Tibial nerve (tissue), 4 donors: ENCODE results near the gene MSL1. TPM values are rescaled to one million over a fixed set of nuclear protein-coding genes. Genes with fewer than 3 reads are reported as not detected.

ENCODE experiments used
- DNase-seq, 2 donors: peaks; one replicate each; pipeline ENCODE4 v3.0.0-alpha.2; 2019; ENCODE audit warnings: low spot score in 2 of 2
- H3K27ac ChIP-seq, 4 donors: fragments of 200-600 bp; sonication (generic) in 3 of 4; one replicate each; pipeline ENCODE4 v1.5.1; 2017 to 2019; ENCODE audit warnings: mild to moderate bottlenecking in 1 of 4
- H3K27me3 ChIP-seq, 2 donors: fragments of 200-600 bp; sonication (generic) in 1 of 2; one replicate each; pipeline versions ENCODE4 v1.5.1 to v1.6.0; 2017 to 2019
- H3K36me3 ChIP-seq, 3 donors: fragments of 200-600 bp; sonication (generic); one replicate each; pipeline ENCODE4 v1.5.1; 2018 to 2019
- H3K4me1 ChIP-seq, 4 donors: fragments of 200-600 bp; sonication (generic) in 3 of 4; one replicate each; pipeline ENCODE4 v1.5.1; 2017 to 2019
- H3K4me3 ChIP-seq, 4 donors: fragments of 200-600 bp; sonication (generic) in 3 of 4; one replicate each; pipeline ENCODE4 v1.5.1; 2017 to 2019; ENCODE audit warnings: mild to moderate bottlenecking in 1 of 4, moderate library complexity in 1 of 4
- H3K9me3 ChIP-seq, 4 donors: fragments of 200-600 bp; sonication (generic) in 3 of 4; one replicate each; pipeline ENCODE4 v1.5.1; 2017 to 2019
- CTCF ChIP-seq, 5 experiments: fragments of 200-600 bp in 3 of 5; fragments of 450-650 bp in 2 of 5; sonication (generic) in 3 of 5; IDR thresholded peaks; one replicate each; pipeline ENCODE4 v1.5.1; 2016 to 2019; ENCODE audit warnings: antibody characterized with exemption in 5 of 5, mild to moderate bottlenecking in 3 of 5, moderate library complexity in 2 of 5
- EP300 ChIP-seq, 2 donors: sonication (generic); formaldehyde crosslinking; IDR thresholded peaks; one replicate each; pipeline ENCODE4 v1.6.1; 2017; ENCODE audit warnings: antibody characterized with exemption in 2 of 2, mild to moderate bottlenecking in 1 of 2
- POLR2A ChIP-seq, 2 donors: fragments of 450-650 bp; IDR thresholded peaks; one replicate each; pipeline ENCODE4 v1.6.1; 2017; ENCODE audit warnings: antibody characterized with exemption in 2 of 2, mild to moderate bottlenecking in 2 of 2, moderate library complexity in 2 of 2
- WGBS, 2 donors: methylation state at CpG; one replicate each; pipeline ENCODE4 v1.1.5; 2018; 5-methylcytosine and 5-hydroxymethylcytosine counted together
- total RNA-seq, 4 donors: library from RNA; depleted of rRNA; stranded (reverse); fragments of >200 nt; gene quantifications; one replicate each; pipeline ENCODE4 v1.1.0, GENCODE V29; 2016

The MSL1 gene
- total RNA-seq, 4 donors from 2014 or later: 78.0 to 113 (median 107) TPM

DNA sequence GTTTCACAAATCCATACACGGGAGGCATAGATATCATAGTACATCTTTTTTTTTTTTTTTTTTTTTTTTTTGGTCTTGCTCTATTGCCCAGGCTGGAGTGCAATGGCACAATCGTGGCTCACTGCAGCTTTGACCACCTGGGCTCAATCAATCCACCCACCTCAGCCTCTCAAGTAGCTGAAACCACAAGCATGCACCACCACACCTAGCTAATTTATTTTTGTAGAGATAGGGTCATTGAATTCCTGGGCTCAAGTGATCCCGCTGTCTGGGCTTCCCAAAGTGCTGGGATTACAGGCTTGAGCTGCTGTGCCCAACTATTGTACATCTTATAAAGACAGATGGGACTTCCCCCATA, 52.0 kb downstream of the MSL1 start:
- no peak overlapping the region for H3K27ac ChIP-seq
- H3K36me3 ChIP-seq: peaks cover 2 to 81% (median 5%) of the 10 kb centered on the region in 3 donors
- no peaks in the 10 kb centered on the region for H3K27me3 ChIP-seq
- TF ChIP-seq POLR2A (IDR thresholded peaks at IDR 0.05): no peak
- no peak for TF ChIP-seq CTCF (IDR thresholded peaks at IDR 0.05)
- TF ChIP-seq EP300 (IDR thresholded peaks at IDR 0.05): no peak
- H3K4me3 ChIP-seq: no peak overlapping the region
- H3K9me3 ChIP-seq: no peaks in the 10 kb centered on the region
- no peak for DNase-seq
- 70 to 83% methylated on average over 3 of the region's 3 CpGs for WGBS, 2 donors
- peaks cover 0 to 21% (median 11%) of the 10 kb centered on the region in 4 donors for H3K4me1 ChIP-seq

DNA sequence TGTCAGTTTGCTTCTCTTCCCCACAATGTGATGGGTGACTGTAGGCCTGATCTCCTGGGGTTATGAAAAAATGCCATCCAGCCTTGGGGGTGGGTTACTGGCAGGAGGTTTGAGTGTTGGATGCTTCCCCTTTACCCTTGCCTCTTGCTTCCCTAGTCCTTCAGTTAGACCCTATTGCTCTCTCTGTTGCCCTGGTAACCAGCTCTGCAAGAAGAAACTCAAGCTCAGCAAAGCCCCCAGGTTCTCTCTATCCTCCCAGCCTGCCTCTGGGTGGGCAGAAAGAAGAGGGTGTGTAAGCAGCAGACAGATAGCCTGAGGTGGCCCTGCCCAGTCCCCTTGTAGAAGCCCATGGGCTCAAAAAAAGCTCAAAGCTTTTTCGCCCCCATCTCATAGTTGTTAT, 52.7 kb downstream of the MSL1 start:
- Histone ChIP-seq H3K36me3 (peaks cover 0 to 74% (median 5%) of the 10 kb centered on the region in 3 donors), H3K4me3 (no peak overlapping the region), H3K27me3 (no peaks in the 10 kb centered on the region), H3K27ac (no peak overlapping the region), H3K9me3 (no peaks in the 10 kb centered on the region), H3K4me1 (peaks cover 0 to 21% (median 11%) of the 10 kb centered on the region in 4 donors)
- 90 to 100% methylated on average over 1 of the region's 1 CpG for WGBS, 2 donors
- DNase-seq: no peak
- TF ChIP-seq CTCF (IDR thresholded peaks at IDR 0.05): no peak
- no peak for TF ChIP-seq POLR2A (IDR thresholded peaks at IDR 0.05)

- Histone ChIP-seq H3K27me3 (no peaks in the 10 kb centered on the region), H3K36me3 (peaks cover 0 to 66% (median 0%) of the 10 kb centered on the region in 3 donors), H3K4me3 (no peak overlapping the region), H3K4me1 (peaks cover 0 to 37% (median 11%) of the 10 kb centered on the region in 4 donors), H3K27ac (peak overlapping the region in 1 of 4 donors; percentile 85), H3K9me3 (no peaks in the 10 kb centered on the region)
- no peak for DNase-seq
- 84% methylated on average over 7 of the region's 7 CpGs for WGBS, 2 donors
- TF ChIP-seq POLR2A (IDR thresholded peaks at IDR 0.05) (no peak), CTCF (IDR thresholded peaks at IDR 0.05) (no peak), EP300 (IDR thresholded peaks at IDR 0.05) (no peak)
Observed at GRCh38 chr17:40175928-40176753, 54.4 kb downstream of the MSL1 start.

- peaks cover 0 to 60% (median 0%) of the 10 kb centered on the region in 3 donors for H3K36me3 ChIP-seq
- H3K27me3 ChIP-seq: no peaks in the 10 kb centered on the region
- WGBS, 2 donors: 71 to 84% methylated on average over 2 of the region's 2 CpGs
- H3K27ac ChIP-seq: peak overlapping the region in 2 of 4 donors; percentile 65 to 85
- DNase-seq: no peak
- H3K4me1 ChIP-seq: peaks cover 0 to 39% (median 13%) of the 10 kb centered on the region in 4 donors
- no peaks in the 10 kb centered on the region for H3K9me3 ChIP-seq
- H3K4me3 ChIP-seq: no peak overlapping the region
- TF ChIP-seq CTCF (IDR thresholded peaks at IDR 0.05): no peak
- no peak for TF ChIP-seq EP300 (IDR thresholded peaks at IDR 0.05)
- TF ChIP-seq POLR2A (IDR thresholded peaks at IDR 0.05): no peak
Observed at GRCh38 chr17:40176754-40177110, 55.0 kb downstream of the MSL1 start.

DNA sequence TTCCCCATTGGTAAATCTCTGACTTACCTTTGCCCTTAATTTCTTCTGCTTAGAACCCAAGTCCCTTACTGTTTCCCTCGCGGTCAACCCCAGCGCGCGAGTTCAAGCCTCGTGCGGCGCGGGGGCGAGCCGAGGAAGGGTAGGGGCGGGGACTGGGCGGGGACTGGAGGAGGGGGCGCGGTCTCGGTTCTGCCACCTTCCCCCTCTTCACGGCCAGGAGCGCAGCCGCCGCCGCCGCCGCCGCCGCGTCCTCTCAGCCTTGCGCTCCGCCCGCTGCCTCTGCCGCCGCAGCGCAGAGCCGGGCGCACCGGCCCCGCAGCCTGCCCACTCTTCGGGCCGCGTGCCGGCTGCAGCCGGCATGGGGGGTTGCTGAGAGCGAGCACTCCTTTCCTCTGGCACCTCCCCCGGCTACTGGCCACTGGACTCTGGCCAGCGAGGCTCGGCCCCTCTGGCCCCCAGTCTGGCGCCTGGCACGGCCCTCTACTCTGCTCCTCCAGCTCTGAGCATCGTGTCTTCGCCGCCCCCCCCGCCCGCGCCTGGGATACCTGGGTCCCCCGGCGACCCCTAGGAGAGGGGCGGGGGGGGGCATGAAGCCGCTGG, 55.6 kb downstream of the MSL1 start, which contains the start of gene RAPGEFL1:
RAPGEFL1 (plus strand) TSS at position 196 of the 600 bp plus-strand sequence; CDS start at position 588, 392 bp downstream.
- TF ChIP-seq CTCF (IDR thresholded peaks at IDR 0.05): no peak
- no peak for TF ChIP-seq EP300 (IDR thresholded peaks at IDR 0.05)
- no peak for TF ChIP-seq POLR2A (IDR thresholded peaks at IDR 0.05)
- H3K27me3 ChIP-seq: no peaks in the 10 kb centered on the region
- H3K9me3 ChIP-seq: no peaks in the 10 kb centered on the region
- H3K4me3 ChIP-seq: peak within 1 kb of the TSS; percentile 27 to 63 (median 46)
- H3K4me1 ChIP-seq: peaks cover 0 to 39% (median 13%) of the 10 kb centered on the region in 4 donors
- peaks cover 0 to 59% (median 0%) of the 10 kb centered on the region in 3 donors for H3K36me3 ChIP-seq
- H3K27ac ChIP-seq: peak within 1 kb of the TSS in 3 of 4 donors; percentile 19 to 85 (median 65)
- peak; percentile 58 to 74 for DNase-seq
- WGBS, 2 donors: 0 to 4% methylated on average over 15 to 34 of the region's 57 CpGs
